GM23338 (cell line): ENCODE measurements around the gene PLEKHD1. TPM values are rescaled to one million over a fixed set of nuclear protein-coding genes. Genes with fewer than 3 reads are reported as not detected.

ENCODE experiments used
- ATAC-seq: fragments of 200-7000 bp; cut with Tn5 transposase; 3 replicates; pipeline ENCODE4 v1.9.1; 2020
- DNase-seq: peaks from one replicate; pipeline ENCODE4 v3.0.0-alpha.2; 2015; ENCODE audit warnings: low spot score
- H2AFZ ChIP-seq: fragments of 200-600 bp; sonication (generic); 2 replicates; pipeline ENCODE4 v1.8.0; 2016; ENCODE audit warnings: antibody characterized with exemption, mild to moderate bottlenecking, moderate library complexity
- H3F3A ChIP-seq: fragments of 200-600 bp; sonication (generic); replicated peaks from 2 replicates; pipeline ENCODE4 v1.8.0; 2017; ENCODE audit warnings: antibody characterized with exemption, mixed run types, low read depth
- H3K27ac ChIP-seq: fragments of 200-600 bp; sonication (generic); 2 replicates; pipeline ENCODE4 v1.6.1; 2016; ENCODE audit warnings: low read depth
- H3K27me3 ChIP-seq: fragments of 200-600 bp; sonication (generic); 2 replicates; pipeline ENCODE4 v1.8.0; 2016; ENCODE audit warnings: mild to moderate bottlenecking, mixed run types, moderate library complexity; ENCODE audit not compliant: insufficient read depth
- H3K36me3 ChIP-seq: fragments of 200-600 bp; sonication (generic); 2 replicates; pipeline ENCODE4 v1.8.0; 2016; ENCODE audit warnings: mild to moderate bottlenecking; ENCODE audit not compliant: insufficient read depth
- H3K4me1 ChIP-seq: fragments of 200-600 bp; sonication (generic); 2 replicates; pipeline ENCODE4 v1.8.0; 2016; ENCODE audit warnings: mild to moderate bottlenecking, moderate library complexity; ENCODE audit not compliant: insufficient read depth
- H3K4me2 ChIP-seq: fragments of 200-600 bp; sonication (generic); 2 replicates; pipeline ENCODE4 v1.7.1; 2017; ENCODE audit warnings: mixed run types
- H3K4me3 ChIP-seq: fragments of 200-600 bp; sonication (generic); 2 replicates; pipeline ENCODE4 v1.6.1; 2016; ENCODE audit warnings: mixed run types
- H3K79me2 ChIP-seq: fragments of 200-600 bp; sonication (generic); replicated peaks from 2 replicates; pipeline ENCODE4 v1.8.0; 2017; ENCODE audit warnings: mild to moderate bottlenecking; ENCODE audit not compliant: insufficient read depth
- H3K9me2 ChIP-seq: fragments of 200-600 bp; sonication (generic); 2 replicates; pipeline ENCODE4 v1.8.0; 2017; ENCODE audit not compliant: insufficient read depth
- H4K20me1 ChIP-seq: fragments of 200-600 bp; sonication (generic); replicated peaks from 2 replicates; pipeline ENCODE4 v1.8.0; 2017; ENCODE audit warnings: mild to moderate bottlenecking; ENCODE audit not compliant: insufficient read depth
- H3K27ac Mint-ChIP-seq: 2 replicates; pipeline ENCODE4 v1.8.0; 2020; ENCODE audit warnings: inconsistent platforms, mild to moderate bottlenecking, moderate library complexity, mixed read lengths
- H3K27me3 Mint-ChIP-seq: 3 replicates; pipeline ENCODE4 v1.8.0; 2022; ENCODE audit warnings: low read depth, mild to moderate bottlenecking, moderate library complexity, mixed read lengths, inconsistent platforms; ENCODE audit not compliant: insufficient read depth, poor library complexity
- H3K36me3 Mint-ChIP-seq: 3 replicates; pipeline ENCODE4 v1.8.0; 2021; ENCODE audit warnings: low read depth, mild to moderate bottlenecking, inconsistent platforms, moderate library complexity, mixed read lengths
- H3K4me1 Mint-ChIP-seq: 3 replicates; pipeline ENCODE4 v1.8.0; 2020; ENCODE audit warnings: mild to moderate bottlenecking, inconsistent platforms, mixed read lengths
- H3K4me3 Mint-ChIP-seq: 3 replicates; pipeline ENCODE4 v1.8.0; 2021; ENCODE audit warnings: moderate library complexity, mild to moderate bottlenecking, inconsistent platforms, mixed read lengths
- H3K9me3 Mint-ChIP-seq: 3 replicates; pipeline ENCODE4 v1.8.0; 2020; ENCODE audit warnings: moderate library complexity, mild to moderate bottlenecking, inconsistent platforms, mixed read lengths
- CREB1 ChIP-seq: fragments of 250-450 bp; sonication (Bioruptor Pico); IDR thresholded peaks from 2 replicates; pipeline ENCODE4 v1.5.0; 2020; ENCODE audit warnings: low read depth, mild to moderate bottlenecking, moderate library complexity
- ETS1 ChIP-seq: IDR thresholded peaks from 2 replicates; pipeline ENCODE4 v1.6.1; 2016; ENCODE audit warnings: antibody characterized with exemption
- EZH2 ChIP-seq: fragments of 200-600 bp; sonication (generic); IDR thresholded peaks from one replicate; pipeline ENCODE4 v1.8.0; 2017; ENCODE audit warnings: antibody characterized with exemption, mild to moderate bottlenecking, low read depth; ENCODE audit not compliant: unreplicated experiment
- EZH2phosphoT487 ChIP-seq: fragments of 200-600 bp; sonication (generic); IDR thresholded peaks from one replicate; pipeline ENCODE4 v1.8.1; 2018; ENCODE audit warnings: antibody characterized with exemption; ENCODE audit not compliant: unreplicated experiment
- REST ChIP-seq: IDR thresholded peaks from one replicate; pipeline ENCODE4 v1.6.1; 2018; ENCODE audit warnings: antibody characterized with exemption; ENCODE audit not compliant: unreplicated experiment
- ZNF114 ChIP-seq: fragments of 250-450 bp; sonication (Bioruptor Pico); IDR thresholded peaks from 2 replicates; pipeline ENCODE4 v1.5.0; 2020; ENCODE audit warnings: mild to moderate bottlenecking, moderate library complexity
- ZNF331 ChIP-seq: fragments of 250-450 bp; sonication (Bioruptor Pico); IDR thresholded peaks from 2 replicates; pipeline ENCODE4 v1.5.0; 2020; ENCODE audit warnings: low read depth, mild to moderate bottlenecking, moderate library complexity
- ZNF462 ChIP-seq: fragments of 250-450 bp; sonication (Bioruptor Pico); IDR thresholded peaks from 2 replicates; pipeline ENCODE4 v1.5.0; 2020; ENCODE audit warnings: mild to moderate bottlenecking, moderate library complexity
- polyA plus RNA-seq: library from polyadenylated mRNA; unstranded; fragments of >200 nt; fragmentation: Nextera tagmentation; extraction: Ambion mirVana; gene quantifications from 2 replicates; pipeline ENCODE4 v1.2.1, GENCODE V29; 2016
- total RNA-seq: library from RNA; depleted of rRNA; stranded (reverse); fragments of >200 nt; shearing (Covaris generic); gene quantifications from 2 replicates; pipeline ENCODE4 v1.2.3, GENCODE V29; 2014

Gene PLEKHD1
- total and polyA plus RNA-seq, 2 experiments from 2014 or later: 0.19 to 0.28 TPM

GRCh38 chr14:69439521-69440270, 44.8 kb upstream of the PLEKHD1 start:
- Mint-ChIP-seq H3K27me3 (peaks cover 3% of the 10 kb centered on the region), H3K27ac (peak overlapping the region; percentile 82), H3K4me1 (peaks cover 27% of the 10 kb centered on the region), H3K9me3 (no peaks in the 10 kb centered on the region), H3K4me3 (no peak overlapping the region), H3K36me3 (peaks cover 6% of the 10 kb centered on the region; the same call in 2 of the 3 replicates)
- H3K27me3 ChIP-seq: no peaks in the 10 kb centered on the region
- TF ChIP-seq ZNF114 (CRISPR knock-in tag) (no peak), ZNF331 (no peak), CREB1 (CRISPR knock-in tag) (no peak), EZH2phosphoT487 (no peak), ETS1 (no peak), ZNF462 (no peak), EZH2 (no peak), REST (no peak)
- H3K79me2 ChIP-seq: peaks cover 25% of the 10 kb centered on the region
- H3K4me2 ChIP-seq: no peak overlapping the region
- no peaks in the 10 kb centered on the region for H3F3A ChIP-seq
- no peak overlapping the region for H2AFZ ChIP-seq
- no peaks in the 10 kb centered on the region; the same call in 1 of the 2 replicates for H4K20me1 ChIP-seq
- H3K9me2 ChIP-seq: no peaks in the 10 kb centered on the region
- DNase-seq (peak; percentile 67), ATAC-seq (peak; percentile 94)
- no peak overlapping the region for H3K4me3 ChIP-seq
- peaks cover 13% of the 10 kb centered on the region; the same call in 1 of the 2 replicates for H3K4me1 ChIP-seq
- H3K27ac ChIP-seq: no peak overlapping the region; the same call in 1 of the 2 replicates
- H3K36me3 ChIP-seq: no peaks in the 10 kb centered on the region
